H1 (cell line): Measurements from ENCODE around the gene EEF1G. TPM values are rescaled to one million over a fixed set of nuclear protein-coding genes. Genes with fewer than 3 reads are reported as not detected.

Source experiments
- HDAC6 ChIP-seq: IDR thresholded peaks from one replicate; pipeline ENCODE4 v1.7.1; 2012; ENCODE audit warnings: low read depth, mild to moderate bottlenecking, inconsistent platforms, low read length, moderate library complexity
- polyA plus RNA-seq, 7 experiments: library from polyadenylated mRNA; depleted of rRNA in 3 of 7; stranded (reverse) in 5 of 7; unstranded in 2 of 7; fragments of >200 nt in 5 of 7; fragments of 200-250 nt in 2 of 7; gene quantifications; 1 replicate in 5 of 7; 2 replicates in 1 of 7; 4 replicates in 1 of 7; pipeline versions ENCODE4 v1.2.1 to v1.2.3, GENCODE V29; 2011 to 2013; ENCODE audit warnings: missing spikeins in 2 of 7, mixed read lengths in 2 of 7
- total RNA-seq: library from RNA; stranded (reverse); fragmentation: NEBNext Ultra II Directional; extraction: Animal tissue kit (Norgen Biotek cat#: 25700); gene quantifications from 2 replicates; pipeline ENCODE4 v1.2.1, GENCODE V29; 2021

EEF1G gene
- total and polyA plus RNA-seq, 2 of the 8 experiments (the other 6 are each of a cell fraction or from before 2014, with no cell fraction given), result 1,627 to 1,996 TPM

- TF ChIP-seq HDAC6, result no peak
These were observed 48.9 kb upstream of the EEF1G start (continued) for GRCh38 chr11:62622476-62623089.
